Activated CD8-positive, alpha-beta T cell treated with anti-CD3 and anti-CD28 coated beads for 36 hours (primary cell): ENCODE results near the gene GIMAP1. TPM values are rescaled to one million over a fixed set of nuclear protein-coding genes. Genes with fewer than 3 reads are reported as not detected.
A peak's percentile ranks its signal among the peaks of the same experiment; 100 is the strongest.

Source experiments
- ATAC-seq: fragments of 200-7000 bp; cut with Tn5 transposase; one replicate; pipeline ENCODE4 v1.10.0; 2021; ENCODE audit warnings: mild to moderate bottlenecking, moderate library complexity
- CTCF ChIA-PET: fragments of 350-600 bp; sonication (Branson Sonifier 250); formaldehyde crosslinking; loops from one replicate; lab custom pipeline; 2021; ENCODE audit warnings: antibody characterized with exemption; lab: Charles Lee
- POLR2A ChIA-PET: fragments of 350-600 bp; sonication (Branson Sonifier 250); formaldehyde crosslinking; loops from one replicate; lab custom pipeline; 2021; ENCODE audit warnings: antibody characterized with exemption; lab: Charles Lee
- DNase-seq: peaks from one replicate; pipeline ENCODE4 v3.0.0-alpha.2; 2020
- H3K27ac Mint-ChIP-seq: one replicate; pipeline ENCODE4 v1.8.0; 2021; ENCODE audit warnings: mild to moderate bottlenecking, mixed read lengths
- H3K27me3 Mint-ChIP-seq: one replicate; pipeline ENCODE4 v1.8.0; 2021; ENCODE audit warnings: mixed read lengths
- H3K36me3 Mint-ChIP-seq: one replicate; pipeline ENCODE4 v1.8.0; 2021; ENCODE audit warnings: low read depth, mixed read lengths
- H3K4me1 Mint-ChIP-seq: one replicate; pipeline ENCODE4 v1.8.0; 2021; ENCODE audit warnings: low read depth, mixed read lengths
- H3K4me3 Mint-ChIP-seq: one replicate; pipeline ENCODE4 v1.8.0; 2021; ENCODE audit warnings: mild to moderate bottlenecking, moderate library complexity, mixed read lengths
- H3K9me3 Mint-ChIP-seq: one replicate; pipeline ENCODE4 v1.8.0; 2021; ENCODE audit warnings: mixed read lengths
- CTCF ChIP-seq: fragments of 200-600 bp; IDR thresholded peaks from one replicate; pipeline ENCODE4 v1.8.0; 2022; ENCODE audit warnings: antibody characterized with exemption, mild to moderate bottlenecking
- intact Hi-C: fragments of 100-400 bp; cut with micrococcal nuclease; formaldehyde crosslinking; loops from one replicate; pipeline ENCODE4 v1.10.0; 2022
- total RNA-seq, 2 experiments: library from RNA; stranded (reverse); gene quantifications; one replicate each; pipeline ENCODE4 v1.2.3, GENCODE V29; 2021

Gene GIMAP1
- total RNA-seq, 2 experiments from 2014 or later, result 8.7 to 9.3 TPM

GRCh38 chr7:150756858-150757257 lies 40.4 kb downstream of the GIMAP1 start:
- Mint-ChIP-seq H3K36me3 (peaks cover 5% of the 10 kb centered on the region), H3K4me1 (peaks cover 50% of the 10 kb centered on the region), H3K27me3 (no peaks in the 10 kb centered on the region), H3K27ac (peak overlapping the region; percentile 96), H3K4me3 (peak overlapping the region; percentile 3), H3K9me3 (peaks cover 8% of the 10 kb centered on the region)
- intact Hi-C loops, result loop anchor here (5.0 to 10.0 kb wide), 3 partner anchors 125 to 402 kb away; partner anchors contain the start of genes GIMAP4 and GIMAP6
- ChIA-PET CTCF (interaction anchor here (0.7 to 6.4 kb wide), 16 partner anchors 12 to 401 kb away, joined by 3 to 93 read pairs (median 4); partner anchors contain the start of genes GIMAP6 and GIMAP8), POLR2A (interaction anchor here (0.6 to 1.9 kb wide), 3 partner anchors 19 to 352 kb away, joined by 3 to 14 read pairs (median 3); partner anchors contain the start of gene GIMAP5)
- peak; percentile 69 for TF ChIP-seq CTCF
- ATAC-seq (no peak), DNase-seq (no peak)

GRCh38 chr7:150759479-150759878 lies 43.1 kb downstream of the GIMAP1 start:
- Mint-ChIP-seq H3K27me3 (no peaks in the 10 kb centered on the region), H3K9me3 (peaks cover 6% of the 10 kb centered on the region), H3K4me1 (peaks cover 27% of the 10 kb centered on the region), H3K4me3 (no peak overlapping the region), H3K27ac (no peak overlapping the region), H3K36me3 (peaks cover 5% of the 10 kb centered on the region)
- ChIA-PET POLR2A (interaction anchor here (0.6 to 1.2 kb wide), 2 partner anchors 22 to 492 kb away, joined by 3 read pairs; no protein-coding TSS in a partner anchor), CTCF (interaction anchor here (0.9 to 2.3 kb wide), 6 partner anchors 22 to 326 kb away, joined by 3 to 18 read pairs (median 4); partner anchors contain the start of gene GIMAP5)
- no peak for DNase-seq
- TF ChIP-seq CTCF, result no peak
- intact Hi-C loops, result loop anchor here (5.0 to 10.0 kb wide), 3 partner anchors 127 to 405 kb away; partner anchors contain the start of genes GIMAP4 and GIMAP6
- no peak for ATAC-seq

- no peak overlapping the region for H3K27ac Mint-ChIP-seq
- DNase-seq (no peak), ATAC-seq (no peak)
- CTCF ChIA-PET, result interaction anchor here (1.7 to 2.6 kb wide), 2 partner anchors 11 to 12 kb away, joined by 5 to 16 read pairs; no protein-coding TSS in a partner anchor
- H3K36me3 Mint-ChIP-seq, result peaks cover 3% of the 10 kb centered on the region
- intact Hi-C loops, result no loop called here
- H3K9me3 Mint-ChIP-seq, result peaks cover 6% of the 10 kb centered on the region
- H3K4me3 Mint-ChIP-seq, result no peak overlapping the region
- no peaks in the 10 kb centered on the region for H3K27me3 Mint-ChIP-seq
- POLR2A ChIA-PET, result no interaction called here
- H3K4me1 Mint-ChIP-seq, result peaks cover 3% of the 10 kb centered on the region
- no peak for TF ChIP-seq CTCF
Observed at GRCh38 chr7:150766334-150766709, 49.9 kb downstream of the GIMAP1 start.

GRCh38 chr7:150769768-150770167 lies 53.4 kb downstream of the GIMAP1 start:
- ChIA-PET CTCF (interaction anchor here (0.7 to 1.6 kb wide), 6 partner anchors 13 to 346 kb away, joined by 3 to 5 read pairs (median 3); no protein-coding TSS in a partner anchor), POLR2A (interaction anchor here (0.6 kb wide), 1 partner anchor 29 kb away, joined by 3 read pairs; no protein-coding TSS in a partner anchor)
- no peaks in the 10 kb centered on the region for H3K27me3 Mint-ChIP-seq
- H3K4me1 Mint-ChIP-seq, result peaks cover 3% of the 10 kb centered on the region
- ATAC-seq (no peak), DNase-seq (no peak)
- no peak overlapping the region for H3K4me3 Mint-ChIP-seq
- intact Hi-C loops, result no loop called here
- no peak overlapping the region for H3K27ac Mint-ChIP-seq
- TF ChIP-seq CTCF, result no peak
- H3K9me3 Mint-ChIP-seq, result peaks cover 13% of the 10 kb centered on the region
- peaks cover 1% of the 10 kb centered on the region for H3K36me3 Mint-ChIP-seq

Other genes starting within 250 kb of the GIMAP1 start
- 10 to 100 TPM; 29.0 to 29.5 TPM for gene GIMAP7, start 201.7 kb upstream of the GIMAP1 start, total RNA-seq
- 10 to 100 TPM; 88.3 to 97.8 TPM for gene GIMAP4, start 149.2 kb upstream of the GIMAP1 start, total RNA-seq
- 10 to 100 TPM; 21.2 to 21.5 TPM for gene GIMAP6, start 84.2 kb upstream of the GIMAP1 start, total RNA-seq
- gene GIMAP2, start 30.9 kb upstream of the GIMAP1 start, total RNA-seq, result 10 to 100 TPM; 42.2 to 42.7 TPM
- 10 to 100 TPM; 37.6 to 40.7 TPM for gene GIMAP5, start 20.8 kb downstream of the GIMAP1 start, total RNA-seq
- not detected for gene TMEM176B, start 83.8 kb downstream of the GIMAP1 start, total RNA-seq
- gene TMEM176A, start 84.2 kb downstream of the GIMAP1 start, total RNA-seq, result not detected
- gene AOC1, start 135.9 kb downstream of the GIMAP1 start, total RNA-seq, result not detected